DMS153 (cell line): Measurements from ENCODE around the gene GRAMD4.

ENCODE experiments used
- DNase-seq: peaks from one replicate; lab custom pipeline; 2025; lab: John Stamatoyannopoulos, UW

Gene GRAMD4

DNA sequence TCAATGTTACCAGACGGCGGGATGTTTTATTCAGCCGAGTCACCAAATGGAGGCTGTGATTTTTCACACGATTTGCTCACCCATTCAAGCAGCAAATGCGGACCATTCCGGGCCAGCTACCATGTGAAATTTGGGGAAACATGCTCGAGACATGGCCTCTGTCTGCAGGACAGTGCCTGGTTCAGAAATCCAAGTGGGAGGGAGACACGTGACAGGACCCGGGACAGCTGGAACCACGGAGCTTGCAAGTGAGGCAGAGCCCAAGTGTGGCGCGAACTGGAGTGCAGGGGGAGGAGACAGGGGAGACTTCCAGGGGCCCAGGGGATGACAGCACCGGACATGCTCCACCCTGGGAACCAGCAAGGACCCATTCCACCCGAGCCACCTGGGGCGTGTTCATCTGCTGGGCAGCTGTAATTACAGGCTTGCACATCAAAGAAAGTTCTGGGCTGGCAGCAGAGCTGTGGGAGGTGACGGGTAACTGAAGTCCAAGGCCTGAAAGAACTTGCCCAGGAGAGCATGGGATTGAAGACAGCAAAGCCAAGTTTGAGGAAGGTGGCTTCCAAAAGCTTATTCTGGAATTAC, 101.4 kb downstream of the GRAMD4 start:
- no peak for DNase-seq

DNA sequence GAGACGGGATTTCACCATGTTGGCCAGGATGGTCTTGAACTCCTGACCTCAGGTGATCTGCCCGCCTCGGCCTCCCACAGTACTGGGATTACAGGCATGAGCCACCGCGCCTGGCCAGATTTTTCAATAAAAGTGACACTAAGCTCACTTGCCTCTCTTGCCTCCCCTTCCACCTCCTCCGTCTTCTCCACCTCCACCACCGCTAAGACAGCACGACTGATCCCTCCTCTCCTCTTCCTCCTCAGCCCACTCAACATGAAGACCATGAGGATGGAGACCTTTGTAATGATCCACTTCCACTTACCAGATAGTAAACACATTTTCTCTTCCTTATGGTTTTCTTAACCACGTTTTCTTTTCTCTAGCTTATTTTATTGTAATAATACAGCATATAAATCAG, 103.7 kb downstream of the GRAMD4 start:
- no peak for DNase-seq

DNA sequence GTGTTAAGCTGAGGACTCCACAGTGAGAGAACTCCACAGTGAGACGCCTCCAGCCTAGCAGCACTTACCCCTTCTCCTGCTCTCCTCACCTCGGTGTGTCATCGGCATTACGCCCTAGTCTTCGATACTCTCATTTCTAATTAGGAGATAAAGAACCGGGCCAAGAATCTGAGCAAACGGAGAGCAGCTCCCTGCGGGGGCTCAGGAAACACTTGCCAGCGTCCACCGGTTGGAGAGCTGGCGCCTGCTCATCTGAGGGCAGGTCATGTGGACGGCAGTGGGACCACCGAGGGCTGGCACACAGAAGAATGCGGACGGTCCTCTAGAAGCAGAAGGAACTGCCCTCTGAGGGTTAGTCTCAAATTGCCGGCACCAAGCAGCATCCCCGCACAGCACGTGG, 104.9 kb downstream of the GRAMD4 start:
- no peak for DNase-seq

DNA sequence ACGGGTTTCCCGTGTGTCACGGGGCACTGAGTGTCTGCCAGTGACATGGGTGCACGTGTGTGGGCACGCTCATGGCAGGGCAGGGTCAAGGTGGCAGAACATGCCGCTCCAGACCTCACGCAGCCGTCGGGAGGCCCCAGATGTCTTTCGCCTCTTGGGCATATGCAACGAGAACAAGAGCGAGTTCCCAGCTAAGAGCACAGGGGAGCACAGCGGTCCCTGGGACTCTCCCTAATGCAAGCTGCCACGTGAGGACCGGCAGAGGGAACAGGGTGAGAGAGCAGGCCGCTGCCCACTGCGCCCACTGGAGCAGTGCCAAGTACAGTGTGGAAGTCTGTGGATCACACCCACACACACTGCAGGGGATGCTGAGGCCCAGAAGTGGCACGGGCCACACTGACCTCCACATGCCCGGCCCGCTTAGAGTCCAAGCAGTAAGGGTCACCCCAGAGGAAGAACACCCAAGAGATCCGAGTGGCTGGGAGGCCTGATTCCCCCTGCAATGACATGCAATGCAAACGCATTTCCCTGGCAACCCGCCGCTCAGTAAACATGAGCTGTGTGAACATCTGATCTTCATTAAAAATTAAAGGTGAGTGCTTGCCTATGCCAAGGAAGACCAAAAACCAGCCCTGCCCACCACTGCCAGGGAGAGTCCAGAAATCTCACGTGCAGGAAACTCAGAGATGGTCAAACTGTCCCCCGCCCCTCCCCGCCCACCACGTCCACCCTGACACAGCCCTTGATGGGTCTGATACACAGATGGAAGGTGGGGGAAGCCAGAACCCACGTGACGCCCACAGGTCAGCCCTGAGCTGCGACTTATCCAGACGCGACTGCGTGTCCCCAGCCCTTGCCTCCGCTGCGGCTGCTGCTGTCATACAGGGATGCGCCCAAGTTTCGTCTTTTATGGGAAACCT, 106.1 kb downstream of the GRAMD4 start:
- peak; percentile 43 for DNase-seq

DNA sequence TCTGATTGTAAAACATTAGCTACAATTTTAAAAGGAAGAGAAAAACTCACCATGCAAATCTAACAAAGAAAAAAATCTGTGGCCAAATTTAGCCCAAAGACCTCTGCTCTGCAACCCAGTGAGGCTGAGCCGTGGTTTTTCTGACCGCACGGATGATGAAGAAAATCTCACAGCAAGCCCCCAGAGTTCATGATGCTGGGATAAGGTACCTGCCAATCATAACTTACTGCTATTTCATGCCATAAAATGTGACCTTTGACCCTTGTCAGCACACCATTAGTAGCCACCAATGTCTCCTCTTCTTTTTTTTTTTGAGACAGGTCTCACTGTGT, 106.8 kb downstream of the GRAMD4 start:
- DNase-seq, result no peak

DNA sequence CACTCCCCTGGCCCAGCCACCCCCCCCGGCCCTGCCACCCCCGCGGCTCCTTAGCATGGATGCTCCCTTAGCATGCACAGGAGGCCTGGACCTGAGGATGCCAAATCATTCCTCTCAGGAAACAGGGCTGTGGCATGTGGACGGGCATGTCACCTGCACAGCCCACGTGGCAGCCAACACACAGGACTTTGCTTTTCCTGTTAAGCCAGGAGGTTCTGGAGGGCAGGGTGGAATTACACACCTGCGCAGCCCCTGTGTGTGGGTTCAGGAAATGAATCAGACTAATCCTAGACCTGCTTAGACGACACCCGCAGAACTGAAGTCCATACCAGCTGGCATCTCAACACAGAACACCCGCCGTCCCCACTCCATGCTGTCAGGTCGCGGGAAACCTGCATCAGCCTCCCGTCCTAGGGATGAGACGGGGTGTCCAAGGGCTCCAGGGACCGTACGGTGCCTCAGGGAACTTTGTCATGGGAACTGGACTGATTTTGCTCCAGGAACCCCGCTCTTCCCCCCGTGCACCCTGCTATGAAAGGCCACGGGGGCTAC, 107.7 kb downstream of the GRAMD4 start:
- no peak for DNase-seq

DNA sequence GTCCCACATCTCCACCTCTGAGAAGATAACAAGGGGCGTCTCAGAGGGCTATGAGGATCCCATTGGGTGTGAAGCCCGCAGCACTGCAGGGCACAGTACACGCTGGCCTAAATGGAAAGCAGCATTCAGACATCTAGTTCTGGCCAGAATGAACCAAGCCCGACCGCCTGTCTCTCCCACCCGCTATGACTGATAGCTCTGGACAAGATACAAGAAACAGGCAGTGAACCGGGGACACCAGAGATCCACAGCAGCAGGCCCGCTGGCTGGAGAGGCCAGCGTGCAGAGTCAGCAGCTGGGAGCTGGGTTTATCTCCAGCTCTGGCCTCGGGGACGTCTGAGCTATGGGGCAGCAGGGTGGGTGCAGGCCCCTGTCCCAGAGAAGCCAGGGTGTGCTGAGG, 108.3 kb downstream of the GRAMD4 start:
- no peak for DNase-seq
